ENCODE results near the gene TNFRSF18.
"Not testable (repeated sequence)": the region's sequence is repeated elsewhere in the genome, so short reads cannot be mapped to it uniquely, and the experiment has no call there.

Gene TNFRSF18, protein sequence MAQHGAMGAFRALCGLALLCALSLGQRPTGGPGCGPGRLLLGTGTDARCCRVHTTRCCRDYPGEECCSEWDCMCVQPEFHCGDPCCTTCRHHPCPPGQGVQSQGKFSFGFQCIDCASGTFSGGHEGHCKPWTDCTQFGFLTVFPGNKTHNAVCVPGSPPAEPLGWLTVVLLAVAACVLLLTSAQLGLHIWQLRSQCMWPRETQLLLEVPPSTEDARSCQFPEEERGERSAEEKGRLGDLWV

DNA sequence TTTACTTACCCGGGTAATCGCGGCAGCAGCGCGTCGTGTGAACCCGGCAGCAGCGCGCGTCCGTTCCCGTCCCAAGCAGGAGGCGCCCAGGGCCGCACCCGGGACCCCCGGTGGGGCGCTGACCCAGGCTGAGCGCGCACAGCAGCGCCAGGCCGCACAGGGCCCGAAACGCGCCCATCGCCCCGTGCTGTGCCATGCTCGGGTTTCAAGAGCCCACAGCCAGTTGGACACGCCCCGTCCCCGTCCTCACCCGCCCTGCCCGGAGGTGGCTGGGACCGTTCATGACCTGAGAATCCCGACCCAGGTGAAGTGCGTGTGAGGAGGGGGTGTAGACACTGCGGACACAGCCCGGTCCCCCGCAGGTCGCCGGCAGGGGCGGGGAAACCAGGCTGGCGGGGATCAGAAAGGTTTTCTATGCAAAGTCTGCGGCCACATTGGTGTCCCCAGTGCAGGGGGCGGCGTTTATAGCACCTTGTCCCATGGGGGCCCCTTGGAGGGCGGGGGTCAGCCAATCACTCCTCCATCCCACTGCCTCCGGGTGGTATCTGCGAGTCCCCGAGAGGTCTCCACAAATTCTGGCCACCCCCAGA is at the start of gene TNFRSF18:
TNFRSF18 (minus strand) TSS at position 217 of the 590 bp plus-strand sequence; CDS start at position 196, 21 bp downstream.
- peak; percentile 65 for DNase-seq

DNA sequence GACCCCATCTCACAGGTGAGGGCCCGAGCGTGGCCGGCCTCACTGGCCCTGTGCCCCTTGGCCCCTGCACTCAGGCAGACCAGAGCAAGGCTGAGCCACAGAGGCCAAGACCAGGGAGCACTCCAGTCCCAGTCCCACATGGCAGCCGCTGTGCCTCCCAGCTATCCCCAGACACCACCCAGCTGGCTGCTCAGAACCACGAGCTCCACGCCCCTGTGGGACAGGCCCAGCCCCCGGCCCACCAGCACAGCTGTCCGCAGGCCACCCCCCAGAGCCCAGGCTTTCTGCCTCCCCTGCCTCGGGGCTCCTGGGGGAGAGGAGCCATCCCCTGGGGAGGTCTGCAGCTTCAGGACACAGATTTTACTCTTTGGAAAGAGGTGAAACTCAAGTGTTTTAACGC is 49.2 kb upstream of the TNFRSF18 start:
- no peak for DNase-seq

DNA sequence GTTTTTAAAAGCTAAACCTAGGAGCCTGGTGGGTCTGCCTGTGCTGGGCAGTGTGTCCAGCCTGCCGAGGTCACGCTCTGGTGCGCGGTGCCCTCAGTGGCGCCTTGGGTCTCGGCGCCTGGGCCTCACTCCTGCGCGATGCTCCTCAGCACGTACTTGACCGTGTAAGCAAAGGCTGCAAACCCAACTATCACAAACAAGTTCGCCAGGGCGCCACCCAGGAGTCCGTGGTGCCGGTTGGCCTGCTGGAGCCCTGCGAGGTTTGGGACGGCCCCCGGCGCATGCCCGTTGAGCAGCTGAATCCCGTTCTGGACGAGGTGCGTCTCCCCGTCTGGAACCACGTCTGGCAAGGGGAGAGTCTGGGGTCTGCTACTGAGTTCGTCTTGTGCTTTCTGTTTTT is 48.7 kb upstream of the TNFRSF18 start:
- no peak for DNase-seq

DNA sequence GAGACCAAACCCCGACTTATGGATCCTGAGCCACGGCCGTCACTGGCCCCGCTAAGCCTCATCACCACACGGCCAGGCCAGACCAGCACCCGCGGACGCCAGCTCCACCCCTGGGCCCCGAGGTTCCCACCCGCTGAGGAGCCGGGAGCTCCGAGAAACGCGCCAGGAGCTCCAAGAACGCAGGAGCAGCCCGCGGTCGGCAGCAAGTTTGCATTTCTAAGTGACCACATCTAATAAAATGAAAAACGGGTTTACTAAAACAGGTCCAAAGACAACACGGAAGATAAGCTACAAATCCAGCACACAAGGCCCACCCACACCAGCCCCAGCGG is 48.2 kb upstream of the TNFRSF18 start:
- DNase-seq: no peak

DNA sequence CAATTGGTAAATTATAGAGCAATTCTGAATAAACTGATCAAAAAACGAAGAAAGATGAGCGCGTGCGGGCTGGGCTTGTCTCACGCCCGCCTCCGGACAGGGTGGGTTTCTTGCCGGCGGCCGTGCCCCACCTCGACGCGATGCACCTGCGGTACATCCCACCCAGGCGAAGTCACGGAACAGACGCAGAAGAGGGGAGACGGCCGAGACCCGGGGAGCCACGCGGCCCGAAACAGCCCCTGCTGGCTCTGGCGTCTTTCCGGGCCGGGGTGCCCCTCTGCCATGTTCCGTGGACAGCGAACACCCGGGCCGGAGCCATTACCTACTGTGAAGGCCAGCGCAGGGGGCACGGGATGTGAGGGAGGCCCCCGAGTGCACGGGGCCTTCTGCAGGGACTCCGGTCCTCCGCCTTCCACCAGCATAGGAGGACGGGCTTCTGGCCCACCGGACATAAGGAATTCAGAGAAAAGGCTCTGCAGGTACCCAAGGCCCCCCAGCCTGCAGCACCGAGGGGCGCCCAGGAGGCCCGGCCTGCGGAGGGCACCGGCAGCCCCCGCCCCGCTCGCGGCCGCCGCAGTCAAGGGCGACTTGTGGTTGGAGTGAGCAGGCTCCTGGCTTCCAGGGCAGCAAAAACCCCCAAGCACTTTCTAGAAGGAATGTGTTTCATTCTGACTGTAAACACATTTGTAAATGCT is 47.7 kb upstream of the TNFRSF18 start:
- no peak for DNase-seq

DNA sequence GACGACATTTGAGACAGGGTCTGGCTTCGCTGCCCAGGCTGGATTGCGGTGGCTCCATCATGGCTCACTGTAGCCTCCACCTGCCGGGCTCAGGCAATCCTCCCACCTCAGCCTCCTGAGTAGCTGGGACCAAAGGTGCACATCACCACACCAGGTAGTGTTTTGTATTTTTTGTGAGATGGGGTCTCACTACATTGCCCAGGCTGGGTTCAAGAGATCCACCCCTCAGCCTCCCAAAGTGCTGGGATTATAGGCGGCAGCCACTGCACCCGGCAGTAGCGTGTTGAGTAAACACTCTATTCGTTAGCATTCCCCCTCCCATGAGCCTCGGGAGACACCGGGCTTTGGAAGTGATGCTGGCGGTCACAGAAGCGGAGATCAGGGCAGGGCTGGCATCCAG is 46.9 kb upstream of the TNFRSF18 start:
- DNase-seq: no peak

DNA sequence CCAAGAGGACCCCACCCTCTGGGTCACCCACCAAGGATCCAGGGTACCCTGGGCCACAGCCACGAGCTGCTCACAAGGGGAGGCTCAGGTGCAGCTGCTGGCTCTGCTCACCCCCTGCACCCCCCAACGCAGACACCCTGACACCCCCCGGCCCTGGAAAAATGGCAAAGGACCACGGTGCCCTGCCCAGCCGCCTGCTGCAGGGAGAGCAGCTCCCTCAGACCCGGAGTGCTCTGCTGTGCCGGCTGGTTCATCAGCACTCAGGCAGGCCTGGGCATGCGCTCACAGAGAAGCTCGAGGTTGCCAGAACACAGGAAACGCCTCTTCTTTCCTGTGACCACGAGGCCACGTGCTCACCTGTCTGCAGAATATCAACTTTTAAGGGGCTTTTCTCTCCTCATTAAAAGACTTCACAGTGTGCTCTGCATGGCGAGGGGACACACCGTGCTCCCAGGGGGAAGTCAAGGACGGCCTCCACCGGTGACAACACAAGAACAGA is 44.4 kb upstream of the TNFRSF18 start:
- DNase-seq: peak; percentile 69

DNA sequence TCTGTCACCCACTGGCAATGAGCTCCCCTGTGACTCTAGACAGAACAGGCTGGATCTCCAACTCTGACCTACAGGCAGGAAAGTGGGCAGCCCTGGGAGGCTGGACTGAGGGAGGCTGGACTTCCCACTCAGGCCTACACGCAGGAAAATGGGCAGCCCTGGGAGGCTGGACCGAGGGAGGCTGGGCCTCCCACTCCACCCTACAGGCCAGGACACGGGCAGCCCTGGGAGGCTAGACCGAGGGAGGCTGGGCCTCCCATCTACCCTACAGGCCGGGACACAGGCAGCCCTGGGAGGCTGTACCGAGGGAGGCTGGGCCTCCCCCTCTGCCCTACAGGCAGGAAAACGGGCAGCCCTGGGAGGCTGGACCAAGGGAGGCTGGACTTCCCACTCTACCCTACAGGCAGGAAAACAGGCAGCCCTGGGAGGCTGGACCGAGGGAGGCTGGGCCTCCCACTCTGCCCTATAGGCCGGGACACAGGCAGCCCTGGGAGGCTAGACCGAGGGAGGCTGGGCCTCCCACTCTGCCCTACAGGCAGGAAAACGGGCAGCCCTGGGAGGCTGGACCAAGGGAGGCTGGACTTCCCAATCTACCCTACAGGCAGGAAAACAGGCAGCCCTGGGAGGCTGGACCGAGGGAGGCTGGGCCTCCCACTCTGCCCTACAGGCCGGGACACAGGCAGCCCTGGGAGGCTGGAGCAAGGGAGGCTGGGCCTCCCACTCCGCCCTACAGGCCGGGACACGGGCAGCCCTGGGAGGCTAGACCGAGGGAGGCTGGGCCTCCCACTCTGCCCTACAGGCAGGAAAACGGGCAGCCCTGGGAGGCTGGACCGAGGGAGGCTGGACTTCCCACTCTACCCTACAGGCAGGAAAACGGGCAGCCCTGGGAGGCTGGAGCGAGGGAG is 41.9 kb upstream of the TNFRSF18 start:
- not testable (repeated sequence) for DNase-seq

DNA sequence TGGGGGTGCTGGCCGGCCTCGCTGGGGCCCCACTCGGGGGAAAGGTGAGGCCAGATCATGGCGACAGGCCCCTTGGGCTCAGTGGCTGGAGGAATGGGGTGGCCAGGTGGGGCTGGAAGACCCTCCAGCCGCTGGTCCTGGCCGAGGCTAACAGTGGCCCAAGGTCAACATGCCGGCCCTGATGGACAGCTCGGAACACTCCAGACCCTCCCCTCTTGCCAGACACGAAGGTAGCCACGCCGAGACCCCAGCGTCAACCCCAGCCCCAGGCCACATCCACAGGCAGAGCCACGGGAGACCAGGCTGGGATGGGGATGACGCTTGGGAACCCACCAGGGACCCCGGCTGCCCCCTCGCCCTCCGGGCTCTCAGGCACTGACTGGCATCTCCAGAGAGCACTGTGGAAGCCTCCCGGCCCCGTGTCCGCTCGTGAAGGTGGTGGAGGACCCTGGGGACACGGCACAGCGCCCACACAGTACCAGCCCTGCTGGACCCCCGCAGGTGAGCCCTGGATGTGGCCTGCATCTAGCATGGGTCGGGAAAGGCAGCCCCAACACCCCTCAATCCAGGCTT is 41.0 kb upstream of the TNFRSF18 start:
- DNase-seq: no peak

DNA sequence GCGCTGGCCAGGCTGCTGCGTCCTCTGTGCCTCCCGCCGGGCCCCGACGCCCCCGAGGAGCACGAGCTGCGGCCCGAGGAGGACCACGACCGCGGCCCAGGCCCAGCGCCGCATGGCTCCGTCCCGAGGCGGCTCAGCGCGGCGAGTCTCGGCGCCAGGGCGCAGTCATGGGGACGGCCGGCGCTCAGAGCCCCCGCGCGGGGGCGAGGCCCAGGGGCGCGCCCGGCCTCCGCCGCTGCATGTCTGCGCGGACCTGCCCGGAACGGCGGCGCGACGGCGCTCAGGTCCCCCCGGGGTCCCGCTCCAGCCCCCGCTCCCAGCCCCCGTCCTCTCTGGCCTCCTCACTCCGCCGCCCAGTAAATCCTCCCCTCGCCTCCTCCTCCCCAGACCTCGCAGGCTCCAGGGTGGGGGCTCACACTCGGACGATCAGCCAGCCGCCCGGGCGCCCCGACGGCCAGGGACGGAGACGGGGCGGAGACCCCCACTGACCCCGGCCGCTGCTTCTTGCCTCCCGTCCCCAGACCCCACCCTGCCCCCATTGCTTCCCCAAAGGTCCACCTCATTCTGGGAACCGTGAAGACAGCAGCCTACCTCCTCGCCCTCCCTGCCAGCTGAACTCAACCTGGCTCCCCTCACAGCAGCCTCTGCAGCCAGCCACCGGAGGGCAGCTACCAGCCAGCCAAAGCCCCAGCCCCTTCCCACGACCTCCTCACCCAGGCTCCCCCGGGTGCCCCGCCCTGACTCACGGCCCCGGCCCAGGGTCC is 40.4 kb upstream of the TNFRSF18 start, which contains the start of gene C1QTNF12:
C1QTNF12 (minus strand) TSS at position 146 of the 764 bp plus-strand sequence; CDS start at position 114, 32 bp downstream.
- DNase-seq: no peak

DNA sequence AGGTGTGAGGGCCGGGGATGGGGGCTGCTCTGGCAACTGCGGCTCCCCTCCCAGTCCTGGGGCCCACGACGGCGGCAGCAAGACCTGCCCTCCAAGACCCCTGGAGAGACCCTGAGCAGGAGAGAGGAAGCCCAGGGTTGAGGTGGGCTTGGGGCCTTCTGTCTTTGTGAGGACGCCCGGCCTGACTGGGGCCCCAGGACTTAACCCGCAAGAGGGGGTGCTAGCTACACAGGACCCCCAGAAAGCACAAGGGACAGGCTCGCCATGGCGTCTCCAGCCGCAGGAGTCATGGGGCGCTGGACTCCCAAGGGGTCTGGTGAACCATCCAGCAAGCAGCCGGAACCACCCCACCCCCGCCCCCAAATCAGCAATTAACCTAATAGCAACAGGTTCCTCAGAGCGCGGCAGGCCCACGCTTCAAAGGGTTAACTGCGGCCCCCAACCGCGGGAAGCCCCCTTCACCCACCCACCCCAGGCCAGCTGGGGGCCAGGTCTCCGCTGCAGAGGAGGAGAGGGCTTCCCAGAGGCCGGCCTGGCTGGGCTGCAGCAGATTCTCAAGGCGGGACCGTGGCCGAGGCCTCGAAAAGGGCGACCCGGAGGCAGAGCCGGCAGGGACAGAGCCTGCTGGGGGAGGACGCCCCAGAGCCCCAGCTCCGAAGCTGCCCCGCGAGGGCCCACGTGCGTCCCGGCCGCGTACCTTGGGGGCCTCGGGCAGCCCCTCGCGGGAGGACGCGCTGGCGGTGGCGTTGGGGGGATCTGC is 39.6 kb upstream of the TNFRSF18 start:
- no peak for DNase-seq

DNA sequence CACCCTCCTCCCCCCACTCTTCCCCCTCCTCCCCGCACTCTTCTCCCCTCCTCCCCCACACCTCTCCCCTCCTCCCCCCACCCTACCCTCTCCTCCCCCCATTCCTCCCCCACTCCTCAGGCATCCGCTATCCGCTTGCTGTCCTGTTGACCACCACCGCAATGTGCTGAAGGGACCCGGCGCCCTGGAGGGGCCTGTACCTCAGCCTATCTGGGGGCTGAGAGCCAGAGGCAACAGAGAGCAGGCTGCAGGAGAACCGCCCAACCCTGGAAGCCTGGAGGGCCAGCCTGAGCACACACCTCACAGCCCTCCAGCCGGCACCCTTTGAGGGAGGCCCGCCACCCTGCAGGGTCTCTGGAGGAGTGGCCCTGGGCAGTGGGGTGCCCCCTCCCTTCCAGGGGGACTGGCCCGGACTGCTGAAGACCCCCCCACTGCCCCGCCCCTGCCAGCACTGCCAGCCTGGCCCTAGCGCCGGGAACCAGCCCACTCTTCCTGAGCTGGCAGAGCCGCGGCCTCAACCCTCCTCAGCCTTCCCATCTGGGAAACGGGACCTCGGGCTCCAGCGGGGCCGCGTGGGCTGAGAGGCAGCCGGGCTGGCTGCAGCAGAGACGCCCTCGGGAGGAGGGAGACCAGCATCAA is 38.9 kb upstream of the TNFRSF18 start:
- DNase-seq: no peak

DNA sequence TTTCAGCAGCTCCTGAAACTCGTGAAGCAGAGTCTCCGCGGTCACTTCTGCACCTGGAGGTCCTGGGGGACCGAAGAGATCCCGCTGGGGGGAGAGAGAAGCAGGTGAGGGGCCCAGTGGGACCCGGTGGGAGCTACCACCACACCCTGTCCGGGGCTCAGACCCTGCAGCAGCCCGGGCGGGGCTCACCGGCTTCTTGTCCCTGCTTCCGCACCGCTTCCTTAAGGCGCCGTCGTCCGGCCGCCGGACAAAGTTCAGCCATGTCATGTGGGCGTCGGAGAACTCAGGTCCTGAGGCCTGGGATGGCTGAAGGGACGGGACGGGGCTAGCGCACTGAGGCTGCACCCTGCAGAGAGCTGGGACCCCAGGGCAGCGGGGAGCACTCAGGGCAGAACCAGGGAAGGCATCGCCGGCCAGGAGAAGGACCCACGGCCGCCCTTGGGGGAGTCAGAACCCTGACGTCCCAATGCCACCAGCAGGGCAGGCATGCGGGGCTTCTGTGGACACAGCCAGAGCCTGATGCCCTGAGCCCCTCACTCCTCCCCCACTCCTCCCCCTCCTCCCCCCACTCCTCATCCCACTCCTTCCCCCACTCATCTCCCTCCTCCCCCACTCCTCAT is 37.9 kb upstream of the TNFRSF18 start:
- no peak for DNase-seq

DNA sequence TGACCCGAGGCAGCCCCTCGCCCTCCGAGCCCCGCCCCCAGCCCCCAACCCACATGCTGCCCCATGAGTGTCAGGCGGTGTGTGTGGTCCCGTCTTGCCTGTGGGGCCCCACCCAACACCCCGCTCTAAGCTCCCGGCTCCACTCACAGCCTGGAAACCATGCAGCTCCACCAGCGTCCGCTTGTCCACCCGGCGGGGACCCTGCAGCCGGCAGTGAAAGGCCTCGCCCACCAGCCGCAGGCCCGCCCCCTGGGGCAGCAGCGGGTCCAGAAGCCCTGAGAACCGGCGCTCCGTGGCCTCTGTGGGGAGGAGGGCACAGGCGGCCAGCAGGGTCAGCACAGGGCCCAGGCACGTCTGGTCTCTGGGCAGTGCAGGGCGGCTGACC is 37.4 kb upstream of the TNFRSF18 start:
- DNase-seq: no peak

DNA sequence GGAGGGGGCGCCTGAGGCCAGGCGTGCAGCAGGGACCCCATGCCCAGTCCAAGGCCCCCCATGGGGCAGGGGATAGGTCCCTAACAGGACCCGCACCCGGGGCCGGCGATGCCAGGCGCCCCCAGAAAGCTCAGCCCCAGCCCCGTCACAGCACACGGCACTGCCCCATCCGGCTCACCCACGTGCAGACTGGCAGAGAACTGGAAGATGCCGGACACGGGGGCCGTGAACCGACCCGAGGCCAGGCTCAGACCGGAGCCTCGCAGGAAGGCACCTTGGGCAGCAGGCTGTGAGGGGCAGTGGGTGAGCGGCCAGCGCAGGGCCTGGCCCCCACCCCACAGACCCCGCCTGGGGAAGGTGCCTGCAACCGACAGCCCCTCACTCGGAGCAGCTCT is 36.9 kb upstream of the TNFRSF18 start:
- DNase-seq: no peak

DNA sequence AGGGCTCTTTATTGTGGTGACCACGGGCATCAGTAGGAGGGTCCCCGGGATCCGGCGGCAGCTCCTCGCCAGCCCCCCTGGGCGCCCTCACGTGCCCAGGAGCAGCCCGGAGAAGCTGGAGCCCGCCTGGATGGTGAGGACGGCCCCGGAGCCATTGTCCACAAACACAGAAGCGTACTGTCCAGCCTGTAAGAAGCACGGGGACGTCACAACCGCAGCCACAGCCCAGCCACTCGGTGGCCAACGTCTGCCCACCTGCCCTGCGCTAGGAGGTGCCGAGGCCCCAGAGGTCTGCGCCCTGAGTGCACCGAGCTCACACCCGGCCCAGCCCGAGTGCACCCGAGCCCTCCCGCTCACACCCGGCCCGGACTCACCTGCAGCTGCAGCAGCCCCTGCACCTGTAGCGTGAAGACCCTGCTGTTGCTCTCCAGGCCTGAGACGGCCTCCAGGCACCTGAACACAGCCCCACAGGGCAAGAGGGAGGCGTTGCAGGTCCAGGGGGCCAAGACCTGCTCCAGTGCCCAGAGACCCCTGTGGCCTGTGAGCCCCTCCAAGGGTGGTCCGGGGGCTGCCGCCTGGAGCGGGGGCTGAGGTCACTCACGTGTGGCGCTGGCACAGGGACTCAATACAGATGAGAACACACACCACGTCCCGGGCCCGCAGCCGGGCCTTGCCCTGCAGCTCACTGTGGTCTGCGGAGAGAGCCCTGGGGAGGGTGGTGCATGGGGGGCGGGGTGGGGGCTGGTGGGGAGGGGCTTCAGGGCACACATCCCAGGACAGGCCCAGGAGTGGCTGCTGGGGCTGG is 36.3 kb upstream of the TNFRSF18 start:
- no peak for DNase-seq

DNA sequence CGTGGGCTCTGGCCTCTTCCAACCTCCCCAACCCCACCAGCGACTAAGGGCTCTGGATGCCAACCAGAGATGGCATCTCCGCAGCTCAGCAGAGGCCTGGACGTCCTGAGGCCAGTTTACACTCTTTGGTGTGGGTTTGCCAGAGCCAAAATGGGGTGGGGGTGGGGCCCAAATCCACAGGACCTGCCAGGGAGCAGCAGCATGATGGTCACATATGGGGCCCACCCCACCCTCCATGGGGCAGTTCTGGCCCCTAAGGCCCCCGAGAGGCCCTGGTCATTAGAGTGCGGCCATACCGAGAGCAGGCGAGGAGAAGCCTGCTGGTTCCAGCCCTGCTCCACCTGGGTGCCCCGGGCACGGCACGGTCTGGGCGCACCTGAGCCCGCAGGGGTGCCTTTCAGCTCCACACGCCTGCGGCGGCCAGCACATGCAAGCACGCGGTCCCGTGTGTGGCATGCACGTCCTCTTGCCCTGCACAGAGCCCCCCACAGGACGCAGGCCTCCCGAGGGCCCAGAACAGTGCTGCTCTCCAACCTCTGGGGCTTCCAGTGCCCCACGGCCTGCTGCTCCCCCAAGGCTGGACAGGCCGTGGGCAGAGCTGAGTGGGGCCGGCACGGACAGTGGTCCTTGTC is 35.3 kb upstream of the TNFRSF18 start:
- DNase-seq: no peak

DNA sequence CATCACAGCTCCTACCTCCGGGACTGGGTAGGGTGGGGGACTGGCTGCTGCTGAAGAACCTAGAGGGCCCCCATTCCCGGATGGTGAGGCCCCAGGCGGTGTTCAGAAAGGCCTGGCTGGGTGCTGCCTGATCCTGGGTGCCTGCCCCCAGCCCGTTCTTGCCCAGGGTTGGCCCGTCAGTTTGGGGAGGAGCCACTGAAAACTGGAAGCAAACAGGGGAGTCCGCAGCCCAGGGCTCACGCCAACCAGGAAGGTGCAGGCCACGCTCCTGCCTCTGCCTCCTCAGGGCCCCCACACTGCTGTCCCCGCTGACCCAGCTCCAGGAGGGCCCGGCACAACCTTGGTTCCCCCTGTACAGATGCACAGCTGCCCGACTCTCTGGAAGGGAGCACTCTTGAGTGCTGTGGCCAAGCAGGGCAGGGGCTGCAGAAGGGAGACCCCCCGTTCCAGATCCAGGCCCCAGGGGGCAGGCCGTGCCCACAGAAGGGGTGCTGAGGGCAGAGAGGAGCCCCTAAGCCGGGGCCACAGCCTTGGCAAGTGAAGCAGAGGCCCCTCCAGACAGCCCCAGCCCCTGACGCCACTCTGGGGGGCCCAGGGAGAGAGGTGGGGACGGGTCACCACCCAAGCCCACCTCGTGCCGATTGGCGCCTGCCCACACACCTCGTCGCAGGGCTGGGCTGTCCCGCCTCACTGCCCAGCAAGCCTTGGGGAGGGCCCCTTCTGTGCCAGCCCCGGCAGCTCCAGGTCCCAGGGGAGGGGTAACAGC is 34.6 kb upstream of the TNFRSF18 start:
- no peak for DNase-seq
